GM12875 (cell line): ENCODE results near the gene GCM1.

Experiments used
- H3K4me3 ChIP-seq: one replicate; pipeline ENCODE4 v1.5.1; 2011; ENCODE audit warnings: low read depth, low read length, control low read depth
- CTCF ChIP-seq: IDR thresholded peaks from 2 replicates; pipeline ENCODE4 v1.5.1; 2011; ENCODE audit warnings: low read depth, mild to moderate bottlenecking, control low read depth, inconsistent platforms, low read length, moderate library complexity, borderline replicate concordance; ENCODE audit not compliant: insufficient read depth

The GCM1 gene

GRCh38 chr6:53095716-53096115 is 52.9 kb downstream of the GCM1 start:
- TF ChIP-seq CTCF, result no peak
- H3K4me3 ChIP-seq, result no peak overlapping the region

- TF ChIP-seq CTCF, result no peak
Measured at GRCh38 chr6:53095270-53095669, 53.4 kb downstream of the GCM1 start.

GRCh38 chr6:53090576-53090975 is 58.1 kb downstream of the GCM1 start:
- no peak for TF ChIP-seq CTCF
- no peak overlapping the region for H3K4me3 ChIP-seq

More at GRCh38 chr6:53095270-53095669, 53.4 kb downstream of the GCM1 start:
- H3K4me3 ChIP-seq, result no peak overlapping the region

GRCh38 chr6:53089948-53090347 is 58.7 kb downstream of the GCM1 start:
- no peak for TF ChIP-seq CTCF

GRCh38 chr6:53086302-53086701 is 62.3 kb downstream of the GCM1 start:
- no peak for TF ChIP-seq CTCF

More at GRCh38 chr6:53089948-53090347, 58.7 kb downstream of the GCM1 start:
- H3K4me3 ChIP-seq, result no peak overlapping the region

GRCh38 chr6:53080813-53081212 is 67.8 kb downstream of the GCM1 start:
- H3K4me3 ChIP-seq, result no peak overlapping the region
- no peak for TF ChIP-seq CTCF

More at GRCh38 chr6:53086302-53086701, 62.3 kb downstream of the GCM1 start:
- H3K4me3 ChIP-seq, result no peak overlapping the region
